IMR-90 (cell line): ENCODE measurements around the gene PLOD1. TPM values are rescaled to one million over a fixed set of nuclear protein-coding genes. Genes with fewer than 3 reads are reported as not detected.

Experiments
- ATAC-seq: fragments of 200-7000 bp; cut with Tn5 transposase; 2 replicates; pipeline ENCODE4 v1.9.1; 2020; ENCODE audit warnings: low read depth, mild to moderate bottlenecking, moderate library complexity
- BruUV-seq: library from RNA; stranded (reverse); fragments of 400-500 nt; replicated peaks from 2 replicates; lab custom pipeline; 2021; lab: Mats Ljungman, UMichigan
- CTCF ChIA-PET: fragments of 300-600 bp; formaldehyde crosslinking; extraction: SDS; loops from one replicate; lab custom pipeline; 2021; ENCODE audit warnings: antibody characterized with exemption; lab: Yijun Ruan, JAX
- POLR2A ChIA-PET: fragments of 300-600 bp; sonication (Branson Sonifier 250); formaldehyde crosslinking; loops from one replicate; lab custom pipeline; 2022; ENCODE audit warnings: antibody characterized with exemption; ENCODE audit not compliant: unreplicated experiment; lab: Charles Lee
- DNase-seq: peaks from one replicate; pipeline ENCODE4 v3.0.0; 2013
- H2AFZ ChIP-seq: replicated peaks from 2 replicates; pipeline ENCODE3; 2013; ENCODE audit warnings: low read length, mild to moderate bottlenecking; ENCODE audit not compliant: poor library complexity
- H2AK5ac ChIP-seq: 2 replicates; pipeline ENCODE4 v1.6.1; 2013; ENCODE audit warnings: low read depth, low read length, inconsistent platforms
- H2AK9ac ChIP-seq: replicated peaks from 2 replicates; pipeline ENCODE3; 2013; ENCODE audit warnings: mild to moderate bottlenecking, low read depth, low read length, moderate library complexity; ENCODE audit not compliant: poor library complexity
- H2BK120ac ChIP-seq: 2 replicates; pipeline ENCODE4 v1.6.1; 2013; ENCODE audit warnings: low read depth, low read length, inconsistent platforms
- H2BK15ac ChIP-seq: 3 replicates; pipeline ENCODE4 v1.6.1; 2013; ENCODE audit warnings: low read depth, low read length, inconsistent platforms
- H2BK20ac ChIP-seq: 2 replicates; pipeline ENCODE4 v1.6.1; 2013; ENCODE audit warnings: low read depth, mild to moderate bottlenecking, inconsistent platforms, low read length, moderate library complexity
- H2BK5ac ChIP-seq: 2 replicates; pipeline ENCODE4 v1.6.1; 2013; ENCODE audit warnings: mild to moderate bottlenecking, low read depth, low read length, inconsistent platforms; ENCODE audit not compliant: poor library complexity, severe bottlenecking
- H3K14ac ChIP-seq: replicated peaks from 2 replicates; pipeline ENCODE4 v1.6.1; 2013; ENCODE audit warnings: low read depth, low read length, inconsistent platforms
- H3K18ac ChIP-seq: 2 replicates; pipeline ENCODE4 v1.6.1; 2013; ENCODE audit warnings: low read depth, low read length, control low read depth
- H3K23ac ChIP-seq: 2 replicates; pipeline ENCODE4 v1.6.1; 2013; ENCODE audit warnings: low read depth, low read length, inconsistent platforms
- H3K27ac ChIP-seq: 2 replicates; pipeline ENCODE4 v1.5.1; 2013; ENCODE audit warnings: mild to moderate bottlenecking, control low read depth, low read length; ENCODE audit not compliant: insufficient read depth
- H3K27me3 ChIP-seq: 2 replicates; pipeline ENCODE4 v1.6.1; 2013; ENCODE audit warnings: low read length; ENCODE audit not compliant: control insufficient read depth, insufficient read depth
- H3K36me3 ChIP-seq: 2 replicates; pipeline ENCODE4 v1.6.1; 2013; ENCODE audit warnings: low read length, mixed read lengths; ENCODE audit not compliant: control insufficient read depth, insufficient read depth
- H3K4ac ChIP-seq: 2 replicates; pipeline ENCODE4 v1.6.1; 2013; ENCODE audit warnings: low read depth, low read length, inconsistent platforms
- H3K4me1 ChIP-seq: 2 replicates; pipeline ENCODE4 v1.6.1; 2013; ENCODE audit warnings: low read length, mixed read lengths; ENCODE audit not compliant: control insufficient read depth, insufficient read depth
- H3K4me2 ChIP-seq: 2 replicates; pipeline ENCODE4 v1.6.1; 2013; ENCODE audit warnings: low read depth, mild to moderate bottlenecking, control low read depth, low read length, moderate library complexity
- H3K4me3 ChIP-seq: 2 replicates; pipeline ENCODE4 v1.5.1; 2013; ENCODE audit warnings: low read depth, mild to moderate bottlenecking, control low read depth, low read length, moderate library complexity; ENCODE audit not compliant: insufficient read depth
- H3K56ac ChIP-seq: 2 replicates; pipeline ENCODE4 v1.6.1; 2013; ENCODE audit warnings: low read length, inconsistent platforms; ENCODE audit not compliant: insufficient read depth; ENCODE audit errors: extremely low read depth
- H3K79me1 ChIP-seq, 2 experiments: 2 replicates each; pipeline ENCODE4 v1.6.1; 2013; ENCODE audit warnings: low read length in 2 of 2, inconsistent platforms in 1 of 2, low read depth in 1 of 2
- H3K9ac ChIP-seq: 2 replicates; pipeline ENCODE4 v1.6.1; 2013; ENCODE audit warnings: low read depth, low read length, control low read depth
- H3K9me1 ChIP-seq: 2 replicates; pipeline ENCODE4 v1.6.1; 2013; ENCODE audit warnings: low read length, inconsistent platforms; ENCODE audit not compliant: insufficient read depth
- H3K9me3 ChIP-seq: 2 replicates; pipeline ENCODE4 v1.6.1; 2013; ENCODE audit warnings: low read length; ENCODE audit not compliant: control insufficient read depth, insufficient read depth
- H4K20me1 ChIP-seq: 2 replicates; pipeline ENCODE4 v1.6.1; 2013; ENCODE audit warnings: low read length, inconsistent platforms; ENCODE audit not compliant: insufficient read depth
- H4K5ac ChIP-seq: 2 replicates; pipeline ENCODE4 v1.6.1; 2013; ENCODE audit warnings: mild to moderate bottlenecking, low read depth, low read length, control low read depth
- H4K8ac ChIP-seq, 2 experiments: 2 replicates each; pipeline ENCODE4 v1.6.1; 2013; ENCODE audit warnings: low read depth in 2 of 2, low read length in 2 of 2, control low read depth in 1 of 2, inconsistent platforms in 1 of 2
- H4K91ac ChIP-seq: 2 replicates; pipeline ENCODE4 v1.6.1; 2013; ENCODE audit warnings: low read depth, low read length, inconsistent platforms; ENCODE audit not compliant: insufficient read depth
- CHD1 ChIP-seq: IDR thresholded peaks from 2 replicates; pipeline ENCODE4 v1.6.1; 2012; ENCODE audit warnings: low read depth, low read length, improper control_type of control experiment
- NFE2L2 ChIP-seq: fragments of 150-350 bp; IDR thresholded peaks from 2 replicates; pipeline ENCODE4 v1.6.1; 2016; ENCODE audit warnings: low read depth, mild to moderate bottlenecking, low read length
- USF2 ChIP-seq: fragments of 150-350 bp; IDR thresholded peaks from 2 replicates; pipeline ENCODE4 v1.6.1; 2017; ENCODE audit warnings: mild to moderate bottlenecking, antibody characterized with exemption, low read length, low read depth
- WGBS, 2 experiments: methylation state at CpG; one replicate each; pipeline versions ENCODE4 v1.1.5 to v1.1.7; 2013; ENCODE audit warnings: missing lambda C conversion rate in 2 of 2; ENCODE audit not compliant: insufficient read length in 1 of 2; ENCODE audit errors: extremely low coverage in 2 of 2; 5-methylcytosine and 5-hydroxymethylcytosine counted together
- dilution Hi-C: fragments of 300-500 bp; cut with HindIII; formaldehyde crosslinking; loops from one replicate; pipeline ENCODE4 v1.14.3; 2018; ENCODE audit warnings: low sequenced_read_pairs; ENCODE audit not compliant: unreplicated experiment
- in situ Hi-C: fragments of 300-500 bp; cut with MboI; formaldehyde crosslinking; loops from 3 replicates; pipeline ENCODE4 v1.14.3; 2019; ENCODE audit warnings: low sequenced_read_pairs, inconsistent platforms, mixed read lengths
- intact Hi-C: fragments of 100-400 bp; cut with micrococcal nuclease; formaldehyde crosslinking; loops from 2 replicates; pipeline ENCODE4 v1.10.0; 2022
- polyA plus RNA-seq, 3 experiments: library from polyadenylated mRNA; depleted of rRNA; stranded (reverse); fragments of >200 nt; gene quantifications; 2 replicates each; pipeline ENCODE4 v1.2.3, GENCODE V29; 2012; ENCODE audit warnings: low replicate concordance in 1 of 3
- total RNA-seq: library from RNA; depleted of rRNA; stranded (reverse); fragments of >200 nt; gene quantifications from 2 replicates; pipeline ENCODE4 v1.2.3, GENCODE V29; 2012

The PLOD1 gene
- total and polyA plus RNA-seq, 2 of the 4 experiments (the other 2 are of a cell fraction) = 283 to 609 TPM

- intact Hi-C loops = loop anchor here (1.0 to 10.0 kb wide), 2 partner anchors 69 to 252 kb away; partner anchors contain the start of genes FBXO2 and FBXO44
- H3K18ac ChIP-seq = no peak overlapping the region
- no peak overlapping the region for H3K27ac ChIP-seq
- no peaks in the 10 kb centered on the region for H3K27me3 ChIP-seq
- no peak overlapping the region for H3K23ac ChIP-seq
- no peak overlapping the region for H3K56ac ChIP-seq
- no peak overlapping the region for H2BK20ac ChIP-seq
- H3K36me3 ChIP-seq = no peaks in the 10 kb centered on the region
- no peaks in the 10 kb centered on the region for H3K9me3 ChIP-seq
- H3K9ac ChIP-seq = no peak overlapping the region
- H3K4me3 ChIP-seq = no peak overlapping the region
- H3K14ac ChIP-seq = no peak overlapping the region
- H4K91ac ChIP-seq = no peak overlapping the region
- no peaks in the 10 kb centered on the region for H3K4me1 ChIP-seq
- no peaks in the 10 kb centered on the region for H3K9me1 ChIP-seq
- H2AFZ ChIP-seq = no peak overlapping the region
- CTCF ChIA-PET = no interaction called here
- H4K20me1 ChIP-seq = peaks cover 9% of the 10 kb centered on the region; the same call in 1 of the 2 replicates
- POLR2A ChIA-PET = no interaction called here
- DNase-seq (no peak), ATAC-seq (no peak)
- H3K4me2 ChIP-seq = no peak overlapping the region
- peak overlapping the region; percentile 9 for H2AK9ac ChIP-seq
- H4K5ac ChIP-seq = no peak overlapping the region
- no CpG with 5 or more reads among the region's 10 CpGs for WGBS, 2 experiments
- TF ChIP-seq NFE2L2 = no peak
- TF ChIP-seq USF2 = no peak
- TF ChIP-seq CHD1 = no peak
- no peaks in the 10 kb centered on the region for H3K79me1 ChIP-seq
- dilution Hi-C loops = no loop called here
- H2AK5ac ChIP-seq = no peak overlapping the region
- in situ Hi-C loops = no loop called here
- H4K8ac ChIP-seq = no peak overlapping the region
- no peak overlapping the region for H2BK120ac ChIP-seq
- H2BK5ac ChIP-seq = no peak overlapping the region
- no TSS peak for BruUV-seq
- H3K4ac ChIP-seq = no peak overlapping the region
- no peak overlapping the region for H2BK15ac ChIP-seq
Observed at GRCh38 chr1:11906870-11907269, 27.6 kb upstream of the PLOD1 start.
